GM18511 (cell line): ENCODE measurements around the gene MPP2.
"Not testable (repeated sequence)": the region's sequence is repeated elsewhere in the genome, so short reads cannot be mapped to it uniquely, and the experiment has no call there.

Experiments used
- ATAC-seq: cut with Tn5 transposase; IDR thresholded peaks from one replicate; pipeline ENCODE4 v1.9.1; 2021; ENCODE audit warnings: mild to moderate bottlenecking, moderate library complexity; ENCODE audit not compliant: unreplicated experiment

MPP2 gene

DNA sequence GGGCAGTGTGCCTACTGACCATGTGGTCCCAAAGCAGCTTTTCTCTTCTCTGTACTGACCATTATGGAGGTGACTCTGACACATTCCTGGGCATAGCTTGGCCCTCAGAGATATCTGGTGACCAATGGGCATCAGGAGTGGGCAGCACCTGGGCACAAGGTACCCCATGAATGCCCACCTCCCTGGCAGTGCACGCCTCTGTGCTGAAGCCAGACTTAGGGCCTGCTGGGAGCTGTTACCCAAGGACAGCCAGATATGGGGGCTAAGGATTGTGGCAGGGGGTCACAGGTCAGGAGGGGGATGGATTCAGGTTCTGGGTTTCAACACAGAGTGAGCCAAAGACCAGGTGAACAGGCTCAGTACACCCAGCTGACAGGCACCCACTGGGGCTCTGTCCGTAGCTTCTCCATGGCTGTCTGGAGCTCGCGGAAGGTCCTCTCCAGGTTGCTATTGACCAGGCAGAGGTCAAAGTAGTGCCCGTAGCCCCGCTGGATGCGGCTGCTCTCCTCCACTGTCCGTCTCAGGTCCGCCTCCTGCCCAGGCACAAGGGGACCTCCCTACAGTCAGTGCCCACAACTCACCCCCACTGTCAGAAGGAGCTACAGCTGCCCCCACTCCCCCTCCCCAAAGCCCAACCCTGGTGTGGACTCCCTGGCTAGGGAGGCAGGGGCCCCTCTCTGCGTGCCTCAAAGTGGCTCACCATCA, 29.7 kb downstream of the MPP2 start:
- ATAC-seq: no peak

DNA sequence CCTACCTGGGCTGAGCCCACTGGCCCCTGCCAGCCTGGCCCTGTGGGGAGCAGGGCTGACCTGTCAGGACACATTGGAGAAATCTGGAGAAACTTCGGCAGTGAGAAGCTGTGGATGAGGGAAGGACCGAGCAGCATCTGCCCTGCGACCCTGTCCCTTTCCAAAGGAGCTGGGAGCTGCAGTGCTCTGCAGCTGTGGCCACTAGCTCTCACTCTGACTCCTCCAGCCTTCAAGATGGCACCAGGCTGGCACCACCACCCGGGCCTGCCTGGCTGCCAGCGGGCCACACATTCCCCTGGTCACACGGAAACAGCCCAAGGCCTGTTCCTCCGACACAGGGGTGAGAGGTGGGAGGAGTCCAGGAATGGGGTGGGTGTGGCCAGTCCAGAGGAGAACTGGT, 30.3 kb downstream of the MPP2 start:
- ATAC-seq: no peak

DNA sequence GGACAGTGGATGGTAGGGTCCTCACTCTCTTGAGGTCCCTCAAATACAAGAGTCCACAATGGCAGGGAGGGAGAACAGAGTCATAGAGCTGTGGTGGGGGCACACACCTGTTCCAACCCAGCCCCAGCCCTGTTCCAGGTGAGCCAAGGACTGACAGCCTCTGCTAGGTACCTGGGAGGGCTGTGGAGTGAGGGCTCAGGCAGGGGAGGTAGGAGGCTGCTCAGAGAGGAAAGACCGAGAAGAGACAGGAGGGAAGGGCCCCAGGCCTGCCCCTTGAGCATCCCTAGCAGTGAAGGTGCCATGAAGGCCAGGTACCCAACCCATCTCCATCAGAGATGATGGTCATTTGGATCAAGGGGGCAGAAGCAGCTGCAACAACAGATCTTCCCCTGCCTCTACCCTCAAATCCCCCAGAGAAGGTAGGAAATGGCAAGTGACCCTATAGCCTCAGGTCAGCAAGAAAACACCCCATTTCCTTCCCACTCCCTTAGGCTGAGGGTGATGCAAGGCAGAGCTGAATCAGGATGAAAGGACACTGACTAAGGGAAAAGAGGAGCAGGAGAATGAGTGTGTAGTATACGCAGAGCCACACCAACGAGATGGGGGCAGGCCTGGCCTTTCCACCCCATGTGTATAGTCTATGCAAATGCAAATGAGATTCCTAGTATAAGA, 31.7 kb downstream of the MPP2 start:
- no peak for ATAC-seq

DNA sequence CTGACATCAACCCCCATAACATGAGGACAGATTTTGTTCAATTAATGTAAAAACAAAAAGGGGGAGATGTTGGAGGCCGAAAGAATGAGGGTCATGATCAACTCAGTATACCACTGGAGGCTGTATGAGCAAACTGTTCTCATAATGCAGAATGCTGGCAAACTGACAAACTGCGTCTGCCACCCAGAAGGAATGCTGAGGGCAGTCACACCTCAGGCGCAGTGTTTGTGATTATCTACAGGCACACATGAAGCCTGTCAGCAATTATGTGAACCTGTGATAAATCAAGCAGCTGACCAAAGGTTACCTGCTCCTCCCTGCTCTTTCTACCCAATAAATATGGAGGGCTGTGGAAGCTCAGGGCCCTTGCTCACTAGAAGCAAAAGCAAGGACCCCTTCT, 33.0 kb downstream of the MPP2 start:
- ATAC-seq: no peak

DNA sequence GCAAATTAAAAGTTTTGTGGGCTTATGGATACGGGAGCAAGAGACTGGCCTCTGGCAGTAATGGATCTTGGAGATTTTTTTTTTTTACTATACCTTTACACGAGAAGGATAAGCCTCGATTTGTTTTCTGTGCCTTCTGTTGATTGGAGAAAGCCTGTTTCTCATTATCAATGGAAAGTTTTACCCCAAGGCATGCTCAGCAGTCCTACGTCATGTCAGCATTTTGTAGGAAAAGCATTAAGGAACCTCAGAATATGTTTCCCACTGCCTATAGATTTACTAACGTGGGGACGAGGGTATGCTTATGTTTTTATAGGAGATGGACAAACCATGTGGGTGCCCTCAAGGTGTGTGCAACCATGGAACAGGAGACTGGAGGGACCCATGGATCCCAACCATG, 33.5 kb downstream of the MPP2 start:
- ATAC-seq: no peak

DNA sequence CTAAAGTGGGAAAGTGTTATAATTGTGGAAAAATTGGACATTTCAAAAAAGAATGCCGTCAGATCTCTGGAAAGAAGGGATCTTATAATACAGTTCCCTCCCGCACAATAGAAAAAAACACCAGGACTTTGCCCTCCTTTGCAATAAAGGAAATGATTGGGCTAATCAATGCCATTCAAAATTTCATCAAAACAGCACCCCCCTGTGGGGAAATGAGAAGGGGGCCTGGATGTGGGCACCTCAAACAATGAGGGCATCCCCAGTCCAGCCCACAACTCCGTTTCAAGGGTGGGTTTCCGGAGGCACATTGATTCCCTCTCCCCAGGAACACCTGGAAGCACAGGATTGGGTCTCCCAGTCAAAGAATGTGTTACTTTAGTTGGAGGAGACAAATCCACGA, 34.2 kb downstream of the MPP2 start:
- no peak for ATAC-seq

DNA sequence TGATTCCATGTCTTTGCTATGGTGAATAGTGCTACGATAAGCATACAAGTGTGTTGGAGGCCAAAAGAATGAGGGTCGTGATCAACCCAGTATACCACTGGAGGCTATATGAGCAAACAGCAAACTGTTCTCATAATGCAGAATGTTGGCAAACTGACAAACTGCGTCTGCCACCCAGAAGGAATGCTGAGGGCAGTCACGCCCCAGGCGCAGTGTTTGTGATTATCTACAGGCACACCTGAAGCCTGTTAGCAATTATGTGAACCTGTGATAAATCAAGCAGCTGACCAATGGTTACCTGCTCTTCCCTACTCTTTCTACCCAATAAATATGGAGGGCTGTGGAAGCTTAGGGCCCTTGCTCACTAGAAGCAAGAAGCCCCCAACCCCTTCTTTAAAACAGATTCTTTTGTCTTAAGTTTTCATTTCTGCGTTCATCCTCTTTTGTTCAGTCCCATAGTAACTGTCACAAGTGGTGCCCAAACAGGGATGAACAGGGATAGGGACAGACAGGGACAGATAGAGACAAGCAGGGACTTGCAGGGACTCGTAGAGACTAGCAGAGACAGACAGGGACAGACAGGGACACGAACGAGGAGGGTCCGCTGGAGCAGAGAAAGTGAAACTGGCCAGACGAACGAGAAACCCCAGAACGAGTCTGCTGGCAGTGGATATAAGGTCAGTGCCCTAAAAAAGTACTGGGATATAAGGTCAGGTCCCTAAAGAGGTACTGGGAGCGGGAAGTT, 35.2 kb downstream of the MPP2 start:
- no peak for ATAC-seq

DNA sequence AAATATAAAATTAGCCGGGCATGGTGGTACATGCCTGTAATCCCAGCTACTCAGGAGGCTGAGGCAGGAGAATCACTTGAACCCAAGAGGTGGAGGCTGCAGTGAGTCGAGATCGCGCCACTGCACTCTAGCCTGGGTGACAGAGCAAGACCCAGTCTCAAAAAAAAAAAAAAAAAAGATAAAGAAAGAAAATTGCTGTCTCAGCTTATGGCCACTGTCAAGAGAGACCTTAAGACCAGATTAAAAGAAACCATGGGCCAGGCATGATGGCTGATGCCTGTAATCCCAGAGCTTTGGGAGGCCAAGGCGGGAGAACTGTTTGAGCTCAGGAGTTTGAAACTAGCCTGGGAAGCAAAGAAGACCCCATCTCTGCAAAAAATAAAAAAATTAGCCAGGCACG, 38.3 kb downstream of the MPP2 start:
- ATAC-seq: not testable (repeated sequence)

DNA sequence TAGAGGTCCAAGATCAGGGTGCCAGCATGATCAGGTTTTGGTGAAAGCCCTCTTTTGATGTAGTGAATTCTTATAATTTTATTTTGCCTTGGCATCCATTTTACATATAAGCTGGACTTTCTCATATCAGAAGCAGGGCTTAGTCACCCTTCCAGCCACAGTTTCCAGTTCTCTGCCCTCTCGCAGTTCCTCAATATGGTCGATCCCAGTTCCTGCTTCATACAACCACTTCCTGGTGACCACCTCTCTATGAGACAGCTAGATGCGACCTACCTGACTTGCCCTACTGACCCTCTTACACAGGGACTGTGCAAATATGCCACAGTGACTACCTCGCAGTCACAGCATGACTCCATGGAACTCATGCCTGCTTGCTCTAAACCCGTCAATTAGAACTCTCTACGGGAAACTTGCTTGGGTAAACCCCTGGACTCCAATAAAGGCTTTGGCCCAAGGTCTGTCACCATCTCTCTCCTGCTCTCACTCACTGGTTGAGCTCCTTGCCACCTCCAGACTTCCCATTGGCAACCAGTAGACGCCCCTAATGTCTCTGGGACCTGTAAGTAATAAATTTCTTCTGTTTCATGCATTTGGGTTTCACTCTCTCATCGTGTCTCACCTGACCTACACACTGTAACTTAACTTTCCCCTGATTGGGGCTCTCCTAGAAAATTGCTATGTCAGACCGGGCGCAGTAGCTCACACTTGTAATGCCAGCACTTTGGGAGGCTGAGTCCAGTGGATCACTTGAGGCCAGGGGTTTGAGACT, 38.9 kb downstream of the MPP2 start:
- ATAC-seq: no peak

DNA sequence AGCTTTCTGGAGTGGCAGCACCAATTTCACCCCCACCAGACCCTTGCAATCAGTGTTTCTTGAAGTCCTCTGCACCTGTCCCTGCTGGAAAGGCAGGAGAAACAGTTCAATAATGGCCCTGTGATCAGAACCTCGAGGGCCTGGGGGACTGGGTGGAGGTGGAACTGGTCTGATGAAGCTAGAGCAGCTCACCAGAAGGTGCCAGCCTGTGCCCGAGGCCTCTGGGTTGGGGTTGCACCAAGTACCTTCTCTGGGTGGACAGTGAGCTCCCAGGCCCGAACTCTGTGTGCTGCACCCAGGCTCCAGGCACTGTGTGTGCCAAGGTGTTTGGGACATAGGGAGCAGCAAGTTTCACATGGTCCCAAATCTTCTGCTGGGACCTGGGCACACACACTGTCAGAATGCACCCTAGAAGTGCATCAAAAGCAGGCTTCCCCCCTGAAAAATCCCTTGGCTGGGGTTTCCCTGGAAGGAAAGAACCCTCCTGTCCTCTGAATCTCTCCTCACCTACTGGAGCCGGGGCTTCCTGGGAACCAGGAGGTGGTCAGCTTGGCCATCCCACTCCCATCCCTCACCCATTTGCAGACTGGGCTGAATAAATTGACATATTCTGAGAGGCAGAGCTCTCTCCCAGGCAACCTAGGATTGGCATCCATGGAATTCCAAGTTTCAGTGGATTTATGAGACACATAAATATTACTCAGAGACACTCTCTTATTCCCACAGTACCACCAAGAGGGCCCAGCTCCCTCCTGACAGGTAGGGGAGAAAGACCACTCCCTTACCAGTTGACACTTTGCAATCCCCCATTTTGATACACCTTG, 43.0 kb downstream of the MPP2 start:
- ATAC-seq: no peak

DNA sequence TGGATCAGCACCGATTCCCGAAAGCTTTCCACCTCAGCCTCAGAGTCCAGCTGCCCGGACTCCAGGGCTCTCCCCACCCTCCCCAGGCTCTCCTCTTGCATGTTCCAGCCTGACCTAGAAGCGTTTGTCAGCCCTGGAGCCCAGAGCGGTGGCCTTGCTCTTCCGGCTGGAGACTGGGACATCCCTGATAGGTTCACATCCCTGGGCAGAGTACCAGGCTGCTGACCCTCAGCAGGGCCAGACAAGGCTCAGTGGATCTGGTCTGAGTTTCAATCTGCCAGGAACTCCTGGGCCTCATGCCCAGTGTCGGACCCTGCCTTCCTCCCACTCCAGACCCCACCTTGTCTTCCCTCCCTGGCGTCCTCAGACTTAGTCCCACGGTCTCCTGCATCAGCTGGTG, 45.4 kb downstream of the MPP2 start:
- no peak for ATAC-seq

DNA sequence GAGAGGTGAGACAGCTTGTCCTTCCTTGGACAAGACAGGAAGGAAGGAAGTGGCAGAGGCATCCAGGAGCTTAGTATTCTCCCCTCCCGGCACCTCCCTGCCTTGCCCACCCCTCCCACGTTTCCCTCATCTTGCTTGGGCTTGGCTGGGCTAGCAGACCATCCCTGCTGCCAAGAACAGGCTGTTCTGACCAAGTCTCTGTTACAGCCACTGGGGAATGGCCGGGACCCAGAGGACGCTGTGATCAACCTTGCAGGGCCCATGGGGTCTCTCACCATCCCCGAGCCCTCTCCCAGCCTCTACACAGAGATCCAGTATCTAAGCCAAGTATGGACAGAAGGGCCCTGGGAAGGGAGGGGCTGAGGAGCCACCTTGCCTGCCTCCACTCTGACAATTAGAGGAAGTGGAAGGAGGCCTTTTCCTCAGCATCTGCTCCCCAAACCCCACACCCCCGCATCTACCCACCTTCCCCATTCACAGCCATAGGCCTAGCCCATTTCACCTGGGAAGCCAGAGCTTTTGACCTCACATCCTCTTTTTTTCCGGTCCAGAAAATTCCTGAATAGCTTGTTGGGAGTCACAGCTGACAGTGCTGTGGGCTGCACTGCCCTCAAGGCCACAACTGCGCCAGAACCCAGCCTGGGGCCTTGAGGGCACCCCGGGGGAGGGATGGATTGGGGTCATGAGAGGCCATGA, 46.3 kb downstream of the MPP2 start:
- ATAC-seq: no peak

DNA sequence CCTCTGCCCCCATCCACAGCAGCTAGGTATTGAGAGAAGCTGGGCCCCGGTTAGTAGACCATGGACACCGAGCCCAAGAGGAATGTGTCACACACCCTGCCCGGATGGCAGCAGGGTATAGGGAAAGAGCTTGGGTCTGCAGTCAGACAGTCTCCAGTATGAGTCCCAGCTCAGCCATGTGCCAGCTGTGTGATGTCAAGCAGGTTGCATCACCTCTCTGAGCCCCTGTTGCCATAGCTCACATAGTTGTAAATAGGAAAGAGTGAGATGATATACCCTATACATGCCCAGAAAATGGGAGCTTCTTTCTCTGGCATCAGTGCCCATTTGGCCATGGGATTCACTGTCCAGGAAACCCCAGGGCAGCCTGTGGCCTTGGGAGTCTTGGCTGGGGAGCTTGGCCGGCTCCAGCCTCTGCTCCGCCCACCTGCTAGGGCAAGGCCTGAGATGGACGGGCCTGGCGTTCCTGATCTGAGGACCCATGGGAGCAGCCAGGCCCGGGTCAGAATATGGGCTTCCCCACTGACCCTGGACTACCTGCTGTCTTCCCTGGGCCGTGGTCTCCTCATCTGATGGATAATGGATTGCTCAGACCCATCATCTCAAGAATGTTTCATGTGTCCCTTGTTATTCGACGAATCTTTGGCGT, 47.1 kb downstream of the MPP2 start:
- ATAC-seq: no peak

DNA sequence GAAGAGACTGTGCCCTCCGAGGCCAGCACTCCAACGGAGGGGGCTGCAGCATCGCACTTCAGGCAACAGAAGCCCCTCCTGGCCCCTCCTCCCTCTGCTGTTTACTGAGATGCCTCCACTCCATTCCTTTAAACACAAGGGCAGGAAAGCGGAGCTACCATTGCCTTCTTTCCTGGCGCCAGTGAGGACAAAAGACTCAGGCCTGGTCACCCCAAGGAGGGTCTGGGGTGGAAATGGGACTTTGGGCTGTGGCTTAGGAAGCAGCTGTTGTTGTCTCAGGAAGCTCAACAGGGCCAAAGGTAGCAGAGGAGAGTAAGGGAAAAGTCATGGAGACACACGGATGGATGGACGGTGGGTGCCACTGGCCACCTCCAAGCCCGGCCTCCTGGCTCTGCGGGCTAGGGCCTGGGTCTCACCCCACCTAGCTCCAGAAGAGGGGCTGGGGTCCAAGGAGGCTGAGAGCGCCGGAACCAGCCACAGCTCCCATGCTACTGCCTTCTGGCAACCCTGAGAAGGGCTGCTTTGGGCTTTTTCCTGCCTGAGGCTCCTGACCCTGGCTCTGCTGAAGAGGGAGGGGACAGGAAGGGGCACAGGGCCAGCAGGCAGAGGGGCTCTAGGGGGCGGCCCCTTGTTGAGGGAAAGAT, 49.3 kb downstream of the MPP2 start:
- no peak for ATAC-seq

DNA sequence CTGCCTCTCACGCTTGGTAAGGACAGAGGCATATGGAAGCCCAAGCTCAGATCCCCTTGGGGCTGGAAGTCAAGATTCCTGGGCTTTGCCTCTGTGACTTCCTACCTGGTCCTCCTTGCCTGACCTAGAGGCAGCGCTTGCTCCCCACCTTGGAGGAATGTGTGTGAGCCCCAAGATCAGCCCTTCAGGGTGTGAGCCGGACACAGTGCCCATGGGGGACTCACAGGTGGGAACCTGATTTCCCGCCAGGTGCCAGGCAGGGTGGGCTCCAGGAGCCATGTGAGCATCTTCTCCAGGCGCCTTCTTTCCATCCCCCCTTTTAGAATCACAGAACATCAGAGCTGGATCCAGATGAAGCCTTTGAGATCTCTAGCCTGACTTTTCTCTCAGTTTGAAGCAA, 50.2 kb downstream of the MPP2 start:
- no peak for ATAC-seq

DNA sequence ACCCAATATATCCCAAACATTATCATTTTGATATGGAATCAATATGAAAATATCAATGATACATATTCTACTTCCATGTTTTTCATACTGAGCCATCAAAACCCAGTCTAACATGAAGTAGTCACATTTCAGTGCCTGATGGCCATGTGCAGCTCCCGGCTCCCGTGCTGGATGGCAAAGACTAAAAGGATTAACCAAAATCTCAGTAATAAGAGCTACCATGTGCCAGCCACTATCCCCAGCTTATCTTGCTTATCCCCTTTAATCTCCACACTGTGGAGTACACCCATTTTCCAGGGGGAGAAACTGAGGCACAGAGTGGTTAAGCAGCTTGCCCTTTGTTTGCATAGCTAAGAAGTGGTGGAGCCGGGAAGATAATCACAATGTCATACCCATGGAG, 51.2 kb downstream of the MPP2 start:
- no peak for ATAC-seq

DNA sequence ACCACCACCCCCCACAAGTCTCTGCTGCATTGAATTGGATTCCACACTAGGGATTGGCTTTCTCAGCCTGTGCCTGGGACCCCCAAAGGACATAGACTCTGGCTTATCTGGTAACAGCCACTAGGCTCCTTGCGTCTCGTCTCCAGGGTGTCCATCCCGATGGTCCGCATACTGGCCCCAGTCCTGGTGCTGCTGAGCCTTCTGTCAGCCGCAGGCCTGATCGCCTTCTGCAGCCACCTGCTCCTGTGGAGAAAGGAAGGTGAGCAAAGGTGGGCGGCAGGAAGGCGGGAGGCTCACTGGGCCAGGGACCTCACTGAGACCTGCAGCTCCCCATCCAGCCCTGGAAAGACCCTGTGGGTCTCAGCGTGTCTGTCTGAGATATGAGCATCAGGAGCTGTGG, 52.3 kb downstream of the MPP2 start:
- no peak for ATAC-seq

DNA sequence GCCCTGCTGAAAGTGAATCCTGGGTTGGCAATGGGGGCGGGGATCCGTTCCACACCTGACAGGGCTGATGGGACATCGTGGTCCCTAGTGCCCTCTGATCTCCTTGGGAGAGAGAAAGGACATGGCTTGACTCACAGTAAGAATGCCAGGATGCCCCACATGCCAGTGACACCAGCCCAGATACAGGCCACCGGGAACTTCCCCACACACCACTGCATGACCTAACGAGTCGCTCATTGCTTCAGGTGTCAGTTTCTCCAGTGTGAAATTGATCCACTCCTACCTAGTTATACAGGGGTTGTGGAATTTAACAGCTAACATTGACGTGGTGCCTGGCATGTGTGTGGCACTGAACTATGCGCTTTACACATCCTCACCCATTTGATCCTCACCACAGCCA, 52.8 kb downstream of the MPP2 start:
- ATAC-seq: no peak

DNA sequence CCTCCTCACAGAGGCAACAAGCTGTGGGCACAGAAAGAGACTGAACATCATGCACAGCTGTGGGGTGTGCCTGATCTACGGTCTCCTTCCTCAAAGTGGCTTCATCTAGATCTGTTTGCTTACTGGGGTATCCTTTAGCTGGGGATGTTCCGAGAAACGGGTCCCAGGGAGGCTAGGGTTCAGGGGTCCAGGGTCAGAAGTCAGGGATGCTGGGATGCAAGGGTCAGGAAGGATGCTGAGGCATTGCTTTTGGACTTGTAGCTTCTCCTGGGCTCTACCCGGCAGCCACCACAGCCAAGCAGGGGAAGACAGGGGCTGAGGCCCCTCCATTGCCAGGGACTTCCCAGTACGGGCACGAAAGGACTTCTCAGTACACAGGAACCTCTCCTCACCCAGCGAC, 53.8 kb downstream of the MPP2 start:
- no peak for ATAC-seq
